Skeletal muscle tissue (tissue), 4 donors: Measurements from ENCODE around the gene KRT23. TPM values are rescaled to one million over a fixed set of nuclear protein-coding genes. Genes with fewer than 3 reads are reported as not detected.

ENCODE experiments used
- H3K27ac ChIP-seq: one replicate; pipeline ENCODE4 v1.7.0; 2013; ENCODE audit warnings: mild to moderate bottlenecking, low read depth, low read length, inconsistent platforms
- H3K27me3 ChIP-seq, 3 donors: one replicate each; pipeline ENCODE4 v1.7.0; 2013; ENCODE audit warnings: low read length in 3 of 3; ENCODE audit not compliant: control insufficient read depth in 3 of 3, insufficient read depth in 3 of 3
- H3K36me3 ChIP-seq, 3 donors: one replicate each; pipeline ENCODE4 v1.7.0; 2013; ENCODE audit warnings: low read length in 3 of 3; ENCODE audit not compliant: control insufficient read depth in 3 of 3, insufficient read depth in 3 of 3
- H3K4me1 ChIP-seq, 3 donors: one replicate each; pipeline ENCODE4 v1.7.0; 2013; ENCODE audit warnings: low read length in 3 of 3, mild to moderate bottlenecking in 3 of 3; ENCODE audit not compliant: control insufficient read depth in 3 of 3, insufficient read depth in 3 of 3
- H3K4me3 ChIP-seq, 3 donors: one replicate each; pipeline ENCODE4 v1.7.0; 2013; ENCODE audit warnings: low read length in 3 of 3
- H3K9ac ChIP-seq, 3 donors: one replicate each; pipeline ENCODE4 v1.7.0; 2013; ENCODE audit warnings: low read length in 3 of 3, mild to moderate bottlenecking in 3 of 3, moderate library complexity in 2 of 3, low read depth in 1 of 3
- H3K9me3 ChIP-seq, 3 donors: one replicate each; pipeline ENCODE4 v1.7.0; 2013; ENCODE audit warnings: low read length in 3 of 3; ENCODE audit not compliant: control insufficient read depth in 3 of 3
- total RNA-seq: library from RNA; depleted of rRNA; stranded (reverse); fragments of >200 nt; gene quantifications from one replicate; pipeline ENCODE4 v1.2.3, GENCODE V29; 2014
- donor health status: Osteomylitis.

The KRT23 gene
- total RNA-seq, 1 donor from 2014 or later = 0.52 TPM

GRCh38 chr17:40903129-40903847, 34.2 kb downstream of the KRT23 start:
- Histone ChIP-seq H3K27me3 (peaks cover 8 to 11% (median 9%) of the 10 kb centered on the region in 3 donors), H3K36me3 (no peaks in the 10 kb centered on the region), H3K9ac (no peak overlapping the region)

GRCh38 chr17:40902498-40902897, 34.9 kb downstream of the KRT23 start:
- Histone ChIP-seq H3K4me1 (no peaks in the 10 kb centered on the region), H3K9ac (no peak overlapping the region), H3K27ac (no peak overlapping the region), H3K36me3 (no peaks in the 10 kb centered on the region), H3K27me3 (peaks cover 8 to 13% (median 11%) of the 10 kb centered on the region in 3 donors), H3K4me3 (no peak overlapping the region), H3K9me3 (no peaks in the 10 kb centered on the region)

More at GRCh38 chr17:40903129-40903847, 34.2 kb downstream of the KRT23 start:
- Histone ChIP-seq H3K4me1 (no peaks in the 10 kb centered on the region), H3K4me3 (no peak overlapping the region), H3K27ac (no peak overlapping the region), H3K9me3 (no peaks in the 10 kb centered on the region)

- Histone ChIP-seq H3K9me3 (no peaks in the 10 kb centered on the region), H3K4me1 (no peaks in the 10 kb centered on the region), H3K27me3 (peaks cover 8 to 13% (median 11%) of the 10 kb centered on the region in 3 donors), H3K27ac (no peak overlapping the region), H3K4me3 (no peak overlapping the region), H3K36me3 (no peaks in the 10 kb centered on the region), H3K9ac (no peak overlapping the region)
These were observed 35.4 kb downstream of the KRT23 start for GRCh38 chr17:40901981-40902474.

GRCh38 chr17:40900809-40901356, 36.6 kb downstream of the KRT23 start:
- no peaks in the 10 kb centered on the region for H3K4me1 ChIP-seq
- no peaks in the 10 kb centered on the region for H3K9me3 ChIP-seq
- H3K27me3 ChIP-seq = peaks cover 4 to 13% (median 6%) of the 10 kb centered on the region in 3 donors
- H3K4me3 ChIP-seq = no peak overlapping the region
- H3K27ac ChIP-seq = no peak overlapping the region
- no peak overlapping the region for H3K9ac ChIP-seq
- H3K36me3 ChIP-seq = no peaks in the 10 kb centered on the region

- H3K27ac ChIP-seq = no peak overlapping the region
- H3K4me1 ChIP-seq = no peaks in the 10 kb centered on the region
- peaks cover 3 to 15% (median 12%) of the 10 kb centered on the region in 3 donors for H3K27me3 ChIP-seq
- no peaks in the 10 kb centered on the region for H3K9me3 ChIP-seq
- H3K9ac ChIP-seq = no peak overlapping the region
- H3K4me3 ChIP-seq = no peak overlapping the region
- no peaks in the 10 kb centered on the region for H3K36me3 ChIP-seq
These were observed 40.5 kb downstream of the KRT23 start for GRCh38 chr17:40896916-40897455.

- H3K9ac ChIP-seq = no peak overlapping the region
- peaks cover 7 to 21% (median 12%) of the 10 kb centered on the region in 3 donors for H3K27me3 ChIP-seq
These were observed 42.2 kb downstream of the KRT23 start for GRCh38 chr17:40895106-40895730.

GRCh38 chr17:40888196-40888720, 49.2 kb downstream of the KRT23 start:
- no peaks in the 10 kb centered on the region for H3K36me3 ChIP-seq
- H3K9ac ChIP-seq = no peak overlapping the region
- no peak overlapping the region for H3K4me3 ChIP-seq
- no peaks in the 10 kb centered on the region for H3K9me3 ChIP-seq
- H3K27me3 ChIP-seq = peaks cover 8 to 19% (median 8%) of the 10 kb centered on the region in 3 donors
- H3K4me1 ChIP-seq = no peaks in the 10 kb centered on the region
- no peak overlapping the region for H3K27ac ChIP-seq

More at GRCh38 chr17:40895106-40895730, 42.2 kb downstream of the KRT23 start:
- Histone ChIP-seq H3K36me3 (no peaks in the 10 kb centered on the region), H3K27ac (no peak overlapping the region), H3K4me3 (no peak overlapping the region), H3K4me1 (no peaks in the 10 kb centered on the region), H3K9me3 (no peaks in the 10 kb centered on the region)

- H3K9me3 ChIP-seq = no peaks in the 10 kb centered on the region
- H3K9ac ChIP-seq = no peak overlapping the region
- H3K27me3 ChIP-seq = peaks cover 7 to 12% (median 8%) of the 10 kb centered on the region in 3 donors
- no peaks in the 10 kb centered on the region for H3K36me3 ChIP-seq
- no peak overlapping the region for H3K4me3 ChIP-seq
- no peaks in the 10 kb centered on the region for H3K4me1 ChIP-seq
- H3K27ac ChIP-seq = no peak overlapping the region
These were observed 51.4 kb downstream of the KRT23 start for GRCh38 chr17:40886090-40886489.

GRCh38 chr17:40884708-40885512, 52.5 kb downstream of the KRT23 start, which contains the start of gene KRT20:
Gene KRT20, minus strand, starts transcription at chr17:40885242. Its CDS starts 57 bp downstream, at chr17:40885185.
- Histone ChIP-seq H3K4me1 (no peaks in the 10 kb centered on the region), H3K27ac (no peak within 1 kb of the TSS), H3K9me3 (no peaks in the 10 kb centered on the region), H3K36me3 (no peaks in the 10 kb centered on the region), H3K27me3 (peaks cover 2 to 10% (median 5%) of the 10 kb centered on the region in 3 donors), H3K9ac (no peak within 1 kb of the TSS), H3K4me3 (no peak within 1 kb of the TSS)
